H9 (cell line): ENCODE results near the gene NACC1. TPM values are rescaled to one million over a fixed set of nuclear protein-coding genes. Genes with fewer than 3 reads are reported as not detected.

Experiments
- DNase-seq: peaks from one replicate; pipeline ENCODE4 v3.0.0-alpha.2; 2017
- H2AFZ ChIP-seq: one replicate; pipeline ENCODE4 v1.6.1; 2013; ENCODE audit warnings: mild to moderate bottlenecking, low read length, control low read depth, moderate library complexity
- H2AK5ac ChIP-seq: 2 replicates; pipeline ENCODE4 v1.6.1; 2013; ENCODE audit warnings: low read length, control low read depth, mixed read lengths; ENCODE audit not compliant: insufficient read length
- H2BK120ac ChIP-seq: one replicate; pipeline ENCODE4 v1.6.1; 2013; ENCODE audit warnings: low read depth, mild to moderate bottlenecking, low read length, control low read depth, inconsistent platforms; ENCODE audit not compliant: poor library complexity, severe bottlenecking
- H2BK12ac ChIP-seq: 2 replicates; pipeline ENCODE4 v1.6.1; 2013; ENCODE audit warnings: low read length, control low read depth, mixed read lengths, low read depth; ENCODE audit not compliant: insufficient read length
- H2BK15ac ChIP-seq: 2 replicates; pipeline ENCODE4 v1.6.1; 2013; ENCODE audit warnings: low read depth, low read length, control low read depth
- H2BK20ac ChIP-seq: one replicate; pipeline ENCODE4 v1.6.1; 2013; ENCODE audit warnings: low read depth, mild to moderate bottlenecking, low read length, control low read depth, inconsistent platforms; ENCODE audit not compliant: poor library complexity, severe bottlenecking
- H2BK5ac ChIP-seq: 2 replicates; pipeline ENCODE4 v1.6.1; 2013; ENCODE audit warnings: low read length, control low read depth, mixed read lengths; ENCODE audit not compliant: insufficient read length
- H3K14ac ChIP-seq: 2 replicates; pipeline ENCODE4 v1.6.1; 2013; ENCODE audit warnings: low read length, control low read depth; ENCODE audit not compliant: insufficient read depth
- H3K18ac ChIP-seq: 2 replicates; pipeline ENCODE4 v1.6.1; 2013; ENCODE audit warnings: low read depth, mild to moderate bottlenecking, mixed read lengths, low read length, control low read depth; ENCODE audit not compliant: insufficient read length
- H3K23ac ChIP-seq: 2 replicates; pipeline ENCODE4 v1.6.1; 2013; ENCODE audit warnings: low read length, control low read depth, mixed read lengths, low read depth; ENCODE audit not compliant: insufficient read length
- H3K23me2 ChIP-seq: 2 replicates; pipeline ENCODE4 v1.6.1; 2013; ENCODE audit warnings: low read depth, mild to moderate bottlenecking, mixed read lengths, low read length, control low read depth; ENCODE audit not compliant: insufficient read length, poor library complexity, severe bottlenecking
- H3K27ac ChIP-seq: 2 replicates; pipeline ENCODE4 v1.5.1; 2013; ENCODE audit warnings: low read length, control low read depth, mixed read lengths, low read depth; ENCODE audit not compliant: insufficient read length
- H3K27me3 ChIP-seq: 2 replicates; pipeline ENCODE4 v1.6.1; 2013; ENCODE audit warnings: low read length, control low read depth, inconsistent platforms; ENCODE audit not compliant: insufficient read depth
- H3K4ac ChIP-seq: 2 replicates; pipeline ENCODE4 v1.6.1; 2013; ENCODE audit warnings: low read depth, mild to moderate bottlenecking, control low read depth, inconsistent platforms, low read length, moderate library complexity
- H3K4me1 ChIP-seq: 2 replicates; pipeline ENCODE4 v1.6.1; 2013; ENCODE audit warnings: low read length, control low read depth, inconsistent platforms; ENCODE audit not compliant: insufficient read depth
- H3K4me2 ChIP-seq: 2 replicates; pipeline ENCODE4 v1.6.1; 2013; ENCODE audit warnings: low read length, control low read depth, mixed read lengths; ENCODE audit not compliant: insufficient read length, insufficient read depth
- H3K56ac ChIP-seq: 2 replicates; pipeline ENCODE4 v1.6.1; 2013; ENCODE audit warnings: low read depth, mild to moderate bottlenecking, mixed read lengths, low read length, control low read depth; ENCODE audit not compliant: insufficient read length
- H3K79me1 ChIP-seq: 2 replicates; pipeline ENCODE4 v1.6.1; 2013; ENCODE audit warnings: low read depth, mild to moderate bottlenecking, moderate library complexity, low read length, control low read depth, inconsistent platforms; ENCODE audit not compliant: insufficient read depth, poor library complexity, severe bottlenecking
- H3K79me2 ChIP-seq: 2 replicates; pipeline ENCODE4 v1.6.1; 2013; ENCODE audit warnings: low read length, control low read depth, inconsistent platforms; ENCODE audit not compliant: insufficient read depth
- H3K9ac ChIP-seq: 2 replicates; pipeline ENCODE4 v1.6.1; 2013; ENCODE audit warnings: low read length, control low read depth, mixed read lengths; ENCODE audit not compliant: insufficient read length; ENCODE audit errors: extremely low read depth
- H3K9me3 ChIP-seq: one replicate; pipeline ENCODE4 v1.6.1; 2013; ENCODE audit warnings: low read depth, low read length, inconsistent platforms; ENCODE audit not compliant: control insufficient read depth
- H3T11ph ChIP-seq: one replicate; pipeline ENCODE4 v1.6.1; 2013; ENCODE audit warnings: mild to moderate bottlenecking, low read length, control low read depth, inconsistent platforms
- H4K20me1 ChIP-seq: one replicate; pipeline ENCODE4 v1.6.1; 2013; ENCODE audit not compliant: control insufficient read depth, insufficient read length, insufficient read depth
- H4K5ac ChIP-seq: 2 replicates; pipeline ENCODE4 v1.6.1; 2013; ENCODE audit warnings: low read depth, mild to moderate bottlenecking, mixed read lengths, low read length, control low read depth; ENCODE audit not compliant: insufficient read length
- H4K8ac ChIP-seq: replicated peaks from 2 replicates; pipeline ENCODE4 v1.6.1; 2013; ENCODE audit warnings: low read length, control low read depth, mixed read lengths, low read depth; ENCODE audit not compliant: insufficient read length
- H4K91ac ChIP-seq: 2 replicates; pipeline ENCODE4 v1.6.1; 2013; ENCODE audit warnings: low read depth, mild to moderate bottlenecking, moderate library complexity, mixed read lengths, low read length, control low read depth; ENCODE audit not compliant: insufficient read length
- H3K27ac Mint-ChIP-seq, 3 experiments: 2 replicates in 2 of 3; 3 replicates in 1 of 3; pipeline ENCODE4 v1.8.0; 2020 to 2021; ENCODE audit warnings: mixed read lengths in 3 of 3, mild to moderate bottlenecking in 1 of 3, moderate library complexity in 1 of 3
- H3K27me3 Mint-ChIP-seq: 2 replicates; pipeline ENCODE4 v1.8.0; 2021; ENCODE audit warnings: low read depth, mild to moderate bottlenecking, moderate library complexity, mixed read lengths
- H3K36me3 Mint-ChIP-seq, 3 experiments: 2 replicates in 2 of 3; 3 replicates in 1 of 3; pipeline ENCODE4 v1.8.0; 2020 to 2021; ENCODE audit warnings: low read depth in 3 of 3, mixed read lengths in 3 of 3; ENCODE audit not compliant: insufficient read depth in 1 of 3
- H3K4me1 Mint-ChIP-seq, 2 experiments: 2 replicates each; pipeline ENCODE4 v1.8.0; 2020; ENCODE audit warnings: mixed read lengths in 2 of 2
- H3K4me3 Mint-ChIP-seq, 2 experiments: 2 replicates in 1 of 2; 3 replicates in 1 of 2; pipeline ENCODE4 v1.8.0; 2020 to 2021; ENCODE audit warnings: mild to moderate bottlenecking in 2 of 2, mixed read lengths in 2 of 2, moderate library complexity in 1 of 2
- H3K9me3 Mint-ChIP-seq, 2 experiments: 2 replicates in 1 of 2; 3 replicates in 1 of 2; pipeline ENCODE4 v1.8.0; 2020; ENCODE audit warnings: mild to moderate bottlenecking in 2 of 2, mixed read lengths in 2 of 2, moderate library complexity in 1 of 2
- CTCF ChIP-seq: fragments of 200-600 bp; sonication (generic); conservative IDR thresholded peaks from 3 replicates; pipeline ENCODE4 v1.8.0; 2021; ENCODE audit warnings: antibody characterized with exemption, mild to moderate bottlenecking
- WGBS: extraction: QIAGEN DNeasy Blood & Tissue Kit; methylation state at CpG from one replicate; pipeline ENCODE4 v1.1.7; 2013; ENCODE audit warnings: missing lambda C conversion rate, low lambda C conversion rate, mixed read lengths; ENCODE audit not compliant: insufficient read length; ENCODE audit errors: extremely low coverage; 5-methylcytosine and 5-hydroxymethylcytosine counted together
- total RNA-seq: library from RNA; stranded (reverse); gene quantifications from 2 replicates; pipeline ENCODE4 v1.2.1, GENCODE V29; 2021

Gene NACC1
- total RNA-seq, 1 experiment from 2014 or later, result 198 TPM

GRCh38 chr19:13189600-13189999 is 71.5 kb downstream of the NACC1 start:
- no peak overlapping the region for H2BK15ac ChIP-seq
- no peak overlapping the region for H4K5ac ChIP-seq
- H2AFZ ChIP-seq, result no peak overlapping the region
- H3K23ac ChIP-seq, result no peak overlapping the region
- no peak overlapping the region for H2BK120ac ChIP-seq
- no peaks in the 10 kb centered on the region for H4K20me1 ChIP-seq
- H3K18ac ChIP-seq, result no peak overlapping the region
- H3K4me1 Mint-ChIP-seq, result no peaks in the 10 kb centered on the region
- H3K23me2 ChIP-seq, result no peaks in the 10 kb centered on the region
- DNase-seq, result no peak
- no peaks in the 10 kb centered on the region for H3K79me1 ChIP-seq
- H3K4me1 ChIP-seq, result no peaks in the 10 kb centered on the region
- no peaks in the 10 kb centered on the region for H3K9me3 Mint-ChIP-seq
- H3K27me3 Mint-ChIP-seq, result no peaks in the 10 kb centered on the region
- no peak overlapping the region for H3T11ph ChIP-seq
- no peak overlapping the region for H2BK12ac ChIP-seq
- H3K27ac ChIP-seq, result no peak overlapping the region
- H3K4me2 ChIP-seq, result no peak overlapping the region
- no peaks in the 10 kb centered on the region for H3K9me3 ChIP-seq
- no peak overlapping the region for H3K56ac ChIP-seq
- no peak overlapping the region for H2BK20ac ChIP-seq
- peaks cover 0 to 4% (median 3%) of the 10 kb centered on the region in 3 experiments; a peak in 3 of 7 replicates for H3K36me3 Mint-ChIP-seq
- H2BK5ac ChIP-seq, result no peak overlapping the region
- no peak overlapping the region for H4K8ac ChIP-seq
- no peak overlapping the region for H4K91ac ChIP-seq
- H3K27me3 ChIP-seq, result no peaks in the 10 kb centered on the region
- no peaks in the 10 kb centered on the region for H3K79me2 ChIP-seq
- H3K27ac Mint-ChIP-seq, result no peak overlapping the region
- H3K4me3 Mint-ChIP-seq, result no peak overlapping the region
- no CpG with 5 or more reads among the region's 4 CpGs for WGBS
- H3K4ac ChIP-seq, result no peak overlapping the region
- no peak overlapping the region for H3K14ac ChIP-seq
- H2AK5ac ChIP-seq, result no peak overlapping the region
- no peak overlapping the region for H3K9ac ChIP-seq
- TF ChIP-seq CTCF, result no peak

Other genes starting within 250 kb of the NACC1 start
- gene DNASE2, start 236.8 kb upstream of the NACC1 start, total RNA-seq, result 23.8 and 26.0 TPM in 2 replicates
- 0.37 and 0.53 TPM in 2 replicates for gene KLF1, start 231.1 kb upstream of the NACC1 start, total RNA-seq
- gene GCDH, start 227.1 kb upstream of the NACC1 start, total RNA-seq, result 53.2 and 54.4 TPM in 2 replicates
- 1.4 and 1.9 TPM in 2 replicates for gene SYCE2, start 199.0 kb upstream of the NACC1 start, total RNA-seq
- gene FARSA, start 184.6 kb upstream of the NACC1 start, total RNA-seq, result 108 and 110 TPM in 2 replicates
- 887 and 938 TPM in 2 replicates for gene CALR, start 179.7 kb upstream of the NACC1 start, total RNA-seq
- gene RAD23A, start 172.4 kb upstream of the NACC1 start, total RNA-seq, result 62.2 and 67.0 TPM in 2 replicates
- gene GADD45GIP1, start 161.0 kb upstream of the NACC1 start, total RNA-seq, result 44.5 and 45.6 TPM in 2 replicates
- gene DAND5, start 148.7 kb upstream of the NACC1 start, total RNA-seq, result 0.11 and 0.13 TPM in 2 replicates
- 0.20 and 0.31 TPM in 2 replicates for gene NFIX, start 122.8 kb upstream of the NACC1 start, total RNA-seq
- gene LYL1, start 15.4 kb upstream of the NACC1 start, total RNA-seq, result 0.63 and 0.86 TPM in 2 replicates
- 92.8 and 95.7 TPM in 2 replicates for gene TRMT1, start 1.5 kb upstream of the NACC1 start, total RNA-seq
- 39.4 and 40.5 TPM in 2 replicates for gene STX10, start 32.1 kb downstream of the NACC1 start, total RNA-seq
- gene IER2, start 32.1 kb downstream of the NACC1 start, total RNA-seq, result 160 and 165 TPM in 2 replicates